Cardiac ventricle fibroblast (primary cell): ENCODE measurements around the gene ZNF653. TPM values are rescaled to one million over a fixed set of nuclear protein-coding genes. Genes with fewer than 3 reads are reported as not detected.

ENCODE experiments used
- total RNA-seq: library from RNA; depleted of rRNA; stranded (reverse); fragments of >200 nt; gene quantifications from 2 replicates; pipeline ENCODE4 v1.2.3, GENCODE V29; 2015

The ZNF653 gene
- total RNA-seq, result 2.3 and 2.4 TPM in 2 replicates

GRCh38 chr19:11505504-11506100 is at the start of gene ZNF653:
ZNF653 (minus strand) TSS chr19:11505839; CDS start chr19:11505786, 53 bp downstream.

GRCh38 chr19:11538232-11539036 is 32.8 kb upstream of the ZNF653 start, which contains the start of gene CNN1:
CNN1 (plus strand) TSS chr19:11538851; CDS start chr19:11538928, 77 bp downstream.

GRCh38 chr19:11528551-11529341 is 23.1 kb upstream of the ZNF653 start, which contains the start of gene ECSIT:
ECSIT (minus strand) TSS chr19:11529134; CDS start chr19:11519170, 9,964 bp downstream.

GRCh38 chr19:11480715-11481533 is 24.7 kb downstream of the ZNF653 start, which contains the start of gene ELAVL3:
ELAVL3 (minus strand) TSS chr19:11481046; CDS start chr19:11480608, 438 bp downstream.

GRCh38 chr19:11435057-11435832 is 70.4 kb downstream of the ZNF653 start, which contains the start of the genes ODAD3 and PRKCSH:
ODAD3 (minus strand) TSS chr19:11435121; CDS start chr19:11435016, 105 bp downstream.
PRKCSH (plus strand) TSS chr19:11435635; CDS start chr19:11436118, 483 bp downstream.

Other genes with a start within 250 kb of the ZNF653 start
- 24.7 and 29.5 TPM in 2 replicates for gene DOCK6, start 243.3 kb downstream of the ZNF653 start, total RNA-seq
- gene TSPAN16, start 209.7 kb downstream of the ZNF653 start, total RNA-seq, result not detected in 2 replicates
- 8.3 and 12.2 TPM in 2 replicates for gene RAB3D, start 166.2 kb downstream of the ZNF653 start, total RNA-seq
- 120 and 164 TPM in 2 replicates for gene TMEM205, start 159.6 kb downstream of the ZNF653 start, total RNA-seq
- 5.0 and 12.2 TPM in 2 replicates for gene CCDC159, start 159.3 kb downstream of the ZNF653 start, total RNA-seq
- gene PLPPR2, start 150.4 kb downstream of the ZNF653 start, total RNA-seq, result 39.9 and 51.1 TPM in 2 replicates
- gene SWSAP1, start 131.2 kb downstream of the ZNF653 start, total RNA-seq, result 1.2 and 1.6 TPM in 2 replicates
- gene EPOR, start 121.5 kb downstream of the ZNF653 start, total RNA-seq, result 1.9 and 3.4 TPM in 2 replicates
- 1.7 and 3.4 TPM in 2 replicates for gene RGL3, start 86.5 kb downstream of the ZNF653 start, total RNA-seq
- gene ODAD3, start 70.7 kb downstream of the ZNF653 start, total RNA-seq, result 0.59 TPM in 1 of 2 replicates, not detected in the other
- gene PRKCSH, start 70.2 kb downstream of the ZNF653 start, total RNA-seq, result 238 and 254 TPM in 2 replicates
- not detected in 2 replicates for gene ELAVL3, start 24.8 kb downstream of the ZNF653 start, total RNA-seq
- 51.1 and 52.2 TPM in 2 replicates for gene ECSIT, start 23.3 kb upstream of the ZNF653 start, total RNA-seq
- 0.50 and 3.0 TPM in 2 replicates for gene CNN1, start 33.0 kb upstream of the ZNF653 start, total RNA-seq
- gene ELOF1, start 53.4 kb upstream of the ZNF653 start, total RNA-seq, result 42.1 and 45.2 TPM in 2 replicates
- gene ACP5, start 71.8 kb upstream of the ZNF653 start, total RNA-seq, result not detected in 2 replicates
- 7.1 and 11.2 TPM in 2 replicates for gene ZNF627, start 91.6 kb upstream of the ZNF653 start, total RNA-seq
- 1.2 and 2.3 TPM in 2 replicates for gene ZNF823, start 233.1 kb upstream of the ZNF653 start, total RNA-seq